H9 (cell line): Measurements from ENCODE around the gene STX8. TPM values are rescaled to one million over a fixed set of nuclear protein-coding genes. Genes with fewer than 3 reads are reported as not detected.

Experiments used
- DNase-seq: peaks from one replicate; pipeline ENCODE4 v3.0.0-alpha.2; 2017
- H2AFZ ChIP-seq: one replicate; pipeline ENCODE4 v1.6.1; 2013; ENCODE audit warnings: mild to moderate bottlenecking, low read length, control low read depth, moderate library complexity
- H2AK5ac ChIP-seq: 2 replicates; pipeline ENCODE4 v1.6.1; 2013; ENCODE audit warnings: low read length, control low read depth, mixed read lengths; ENCODE audit not compliant: insufficient read length
- H2BK120ac ChIP-seq: one replicate; pipeline ENCODE4 v1.6.1; 2013; ENCODE audit warnings: low read depth, mild to moderate bottlenecking, low read length, control low read depth, inconsistent platforms; ENCODE audit not compliant: poor library complexity, severe bottlenecking
- H2BK12ac ChIP-seq: 2 replicates; pipeline ENCODE4 v1.6.1; 2013; ENCODE audit warnings: low read length, control low read depth, mixed read lengths, low read depth; ENCODE audit not compliant: insufficient read length
- H2BK15ac ChIP-seq: 2 replicates; pipeline ENCODE4 v1.6.1; 2013; ENCODE audit warnings: low read depth, low read length, control low read depth
- H2BK20ac ChIP-seq: one replicate; pipeline ENCODE4 v1.6.1; 2013; ENCODE audit warnings: low read depth, mild to moderate bottlenecking, low read length, control low read depth, inconsistent platforms; ENCODE audit not compliant: poor library complexity, severe bottlenecking
- H2BK5ac ChIP-seq: 2 replicates; pipeline ENCODE4 v1.6.1; 2013; ENCODE audit warnings: low read length, control low read depth, mixed read lengths; ENCODE audit not compliant: insufficient read length
- H3K14ac ChIP-seq: 2 replicates; pipeline ENCODE4 v1.6.1; 2013; ENCODE audit warnings: low read length, control low read depth; ENCODE audit not compliant: insufficient read depth
- H3K18ac ChIP-seq: 2 replicates; pipeline ENCODE4 v1.6.1; 2013; ENCODE audit warnings: low read depth, mild to moderate bottlenecking, mixed read lengths, low read length, control low read depth; ENCODE audit not compliant: insufficient read length
- H3K23ac ChIP-seq: 2 replicates; pipeline ENCODE4 v1.6.1; 2013; ENCODE audit warnings: low read length, control low read depth, mixed read lengths, low read depth; ENCODE audit not compliant: insufficient read length
- H3K23me2 ChIP-seq: 2 replicates; pipeline ENCODE4 v1.6.1; 2013; ENCODE audit warnings: low read depth, mild to moderate bottlenecking, mixed read lengths, low read length, control low read depth; ENCODE audit not compliant: insufficient read length, poor library complexity, severe bottlenecking
- H3K27ac ChIP-seq: 2 replicates; pipeline ENCODE4 v1.5.1; 2013; ENCODE audit warnings: low read length, control low read depth, mixed read lengths, low read depth; ENCODE audit not compliant: insufficient read length
- H3K27me3 ChIP-seq: 2 replicates; pipeline ENCODE4 v1.6.1; 2013; ENCODE audit warnings: low read length, control low read depth, inconsistent platforms; ENCODE audit not compliant: insufficient read depth
- H3K4ac ChIP-seq: 2 replicates; pipeline ENCODE4 v1.6.1; 2013; ENCODE audit warnings: low read depth, mild to moderate bottlenecking, control low read depth, inconsistent platforms, low read length, moderate library complexity
- H3K4me1 ChIP-seq: 2 replicates; pipeline ENCODE4 v1.6.1; 2013; ENCODE audit warnings: low read length, control low read depth, inconsistent platforms; ENCODE audit not compliant: insufficient read depth
- H3K4me2 ChIP-seq: 2 replicates; pipeline ENCODE4 v1.6.1; 2013; ENCODE audit warnings: low read length, control low read depth, mixed read lengths; ENCODE audit not compliant: insufficient read length, insufficient read depth
- H3K56ac ChIP-seq: 2 replicates; pipeline ENCODE4 v1.6.1; 2013; ENCODE audit warnings: low read depth, mild to moderate bottlenecking, mixed read lengths, low read length, control low read depth; ENCODE audit not compliant: insufficient read length
- H3K79me1 ChIP-seq: 2 replicates; pipeline ENCODE4 v1.6.1; 2013; ENCODE audit warnings: low read depth, mild to moderate bottlenecking, moderate library complexity, low read length, control low read depth, inconsistent platforms; ENCODE audit not compliant: insufficient read depth, poor library complexity, severe bottlenecking
- H3K79me2 ChIP-seq: 2 replicates; pipeline ENCODE4 v1.6.1; 2013; ENCODE audit warnings: low read length, control low read depth, inconsistent platforms; ENCODE audit not compliant: insufficient read depth
- H3K9ac ChIP-seq: 2 replicates; pipeline ENCODE4 v1.6.1; 2013; ENCODE audit warnings: low read length, control low read depth, mixed read lengths; ENCODE audit not compliant: insufficient read length; ENCODE audit errors: extremely low read depth
- H3K9me3 ChIP-seq: one replicate; pipeline ENCODE4 v1.6.1; 2013; ENCODE audit warnings: low read depth, low read length, inconsistent platforms; ENCODE audit not compliant: control insufficient read depth
- H3T11ph ChIP-seq: one replicate; pipeline ENCODE4 v1.6.1; 2013; ENCODE audit warnings: mild to moderate bottlenecking, low read length, control low read depth, inconsistent platforms
- H4K20me1 ChIP-seq: one replicate; pipeline ENCODE4 v1.6.1; 2013; ENCODE audit not compliant: control insufficient read depth, insufficient read length, insufficient read depth
- H4K5ac ChIP-seq: 2 replicates; pipeline ENCODE4 v1.6.1; 2013; ENCODE audit warnings: low read depth, mild to moderate bottlenecking, mixed read lengths, low read length, control low read depth; ENCODE audit not compliant: insufficient read length
- H4K8ac ChIP-seq: replicated peaks from 2 replicates; pipeline ENCODE4 v1.6.1; 2013; ENCODE audit warnings: low read length, control low read depth, mixed read lengths, low read depth; ENCODE audit not compliant: insufficient read length
- H4K91ac ChIP-seq: 2 replicates; pipeline ENCODE4 v1.6.1; 2013; ENCODE audit warnings: low read depth, mild to moderate bottlenecking, moderate library complexity, mixed read lengths, low read length, control low read depth; ENCODE audit not compliant: insufficient read length
- H3K27ac Mint-ChIP-seq, 3 experiments: 2 replicates in 2 of 3; 3 replicates in 1 of 3; pipeline ENCODE4 v1.8.0; 2020 to 2021; ENCODE audit warnings: mixed read lengths in 3 of 3, mild to moderate bottlenecking in 1 of 3, moderate library complexity in 1 of 3
- H3K27me3 Mint-ChIP-seq: 2 replicates; pipeline ENCODE4 v1.8.0; 2021; ENCODE audit warnings: low read depth, mild to moderate bottlenecking, moderate library complexity, mixed read lengths
- H3K36me3 Mint-ChIP-seq, 3 experiments: 2 replicates in 2 of 3; 3 replicates in 1 of 3; pipeline ENCODE4 v1.8.0; 2020 to 2021; ENCODE audit warnings: low read depth in 3 of 3, mixed read lengths in 3 of 3; ENCODE audit not compliant: insufficient read depth in 1 of 3
- H3K4me1 Mint-ChIP-seq, 2 experiments: 2 replicates each; pipeline ENCODE4 v1.8.0; 2020; ENCODE audit warnings: mixed read lengths in 2 of 2
- H3K4me3 Mint-ChIP-seq, 2 experiments: 2 replicates in 1 of 2; 3 replicates in 1 of 2; pipeline ENCODE4 v1.8.0; 2020 to 2021; ENCODE audit warnings: mild to moderate bottlenecking in 2 of 2, mixed read lengths in 2 of 2, moderate library complexity in 1 of 2
- H3K9me3 Mint-ChIP-seq, 2 experiments: 2 replicates in 1 of 2; 3 replicates in 1 of 2; pipeline ENCODE4 v1.8.0; 2020; ENCODE audit warnings: mild to moderate bottlenecking in 2 of 2, mixed read lengths in 2 of 2, moderate library complexity in 1 of 2
- WGBS: extraction: QIAGEN DNeasy Blood & Tissue Kit; methylation state at CpG from one replicate; pipeline ENCODE4 v1.1.7; 2013; ENCODE audit warnings: missing lambda C conversion rate, low lambda C conversion rate, mixed read lengths; ENCODE audit not compliant: insufficient read length; ENCODE audit errors: extremely low coverage; 5-methylcytosine and 5-hydroxymethylcytosine counted together
- total RNA-seq: library from RNA; stranded (reverse); gene quantifications from 2 replicates; pipeline ENCODE4 v1.2.1, GENCODE V29; 2021
- TF ChIP-seq, protein P1 (sequence below): fragments of 200-600 bp; sonication (generic); conservative IDR thresholded peaks from 3 replicates; pipeline ENCODE4 v1.8.0; 2021; ENCODE audit warnings: antibody characterized with exemption, mild to moderate bottlenecking

Gene STX8
- total RNA-seq, 1 experiment from 2014 or later = 55.1 TPM

DNA sequence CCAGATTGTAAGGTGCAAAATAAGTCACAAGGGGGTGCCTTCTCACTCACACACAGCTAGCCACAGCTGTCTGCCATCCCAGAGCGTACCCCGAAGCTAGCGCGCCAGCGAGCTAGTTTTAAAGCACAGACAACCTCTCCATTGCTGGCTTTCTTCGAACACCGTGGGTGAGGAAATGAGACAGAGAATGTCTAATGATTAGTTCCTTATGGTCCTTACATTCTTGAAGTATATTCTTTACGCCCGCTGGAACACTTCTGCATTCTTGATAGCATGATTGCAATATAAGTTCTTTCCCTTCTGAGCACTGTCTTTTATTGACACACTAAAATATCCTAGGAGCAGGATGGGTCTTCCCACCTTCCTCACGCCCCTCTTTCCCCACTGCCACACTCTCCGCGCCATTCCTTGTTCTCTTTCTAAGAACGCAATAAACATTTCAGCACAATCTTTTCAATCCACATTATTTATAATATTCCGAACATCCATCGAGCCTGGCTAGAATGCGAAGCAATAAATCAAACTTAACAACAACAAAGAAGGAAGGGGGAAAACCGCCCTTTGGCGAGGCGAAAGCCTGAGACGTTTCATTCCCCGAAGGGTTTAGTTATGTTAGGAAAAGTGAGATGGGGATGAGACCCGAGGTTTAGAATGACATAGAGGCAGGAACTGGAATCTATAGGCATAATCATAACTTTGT is 303.0 kb downstream of the STX8 start:
- no peaks in the 10 kb centered on the region; the same call in 1 of the 2 replicates for H3K27me3 Mint-ChIP-seq
- Histone ChIP-seq H4K5ac (no peak overlapping the region), H3K4ac (no peak overlapping the region), H3K4me2 (no peak overlapping the region), H3K23ac (no peak overlapping the region), H3K9ac (no peak overlapping the region), H3K79me1 (no peaks in the 10 kb centered on the region), H3K4me1 (no peaks in the 10 kb centered on the region), H3K9me3 (no peaks in the 10 kb centered on the region), H3K56ac (no peak overlapping the region), H3K27ac (no peak overlapping the region), H2AK5ac (no peak overlapping the region), H2BK15ac (no peak overlapping the region), H2AFZ (no peak overlapping the region), H4K8ac (no peak overlapping the region), H3K23me2 (no peaks in the 10 kb centered on the region), H3K18ac (no peak overlapping the region), H3K27me3 (no peaks in the 10 kb centered on the region), H3K79me2 (no peaks in the 10 kb centered on the region), H2BK20ac (no peak overlapping the region), H4K91ac (no peak overlapping the region), H2BK12ac (no peak overlapping the region), H2BK5ac (no peak overlapping the region), H4K20me1 (no peaks in the 10 kb centered on the region), H2BK120ac (no peak overlapping the region), H3K14ac (no peak overlapping the region), H3T11ph (no peak overlapping the region)
- H3K9me3 Mint-ChIP-seq = no peaks in the 10 kb centered on the region
- peaks cover 10 to 15% of the 10 kb centered on the region in 2 experiments for H3K4me1 Mint-ChIP-seq
- no peak for DNase-seq
- no peaks in the 10 kb centered on the region for H3K36me3 Mint-ChIP-seq
- no peak overlapping the region for H3K4me3 Mint-ChIP-seq
- TF ChIP-seq, protein P1, sequence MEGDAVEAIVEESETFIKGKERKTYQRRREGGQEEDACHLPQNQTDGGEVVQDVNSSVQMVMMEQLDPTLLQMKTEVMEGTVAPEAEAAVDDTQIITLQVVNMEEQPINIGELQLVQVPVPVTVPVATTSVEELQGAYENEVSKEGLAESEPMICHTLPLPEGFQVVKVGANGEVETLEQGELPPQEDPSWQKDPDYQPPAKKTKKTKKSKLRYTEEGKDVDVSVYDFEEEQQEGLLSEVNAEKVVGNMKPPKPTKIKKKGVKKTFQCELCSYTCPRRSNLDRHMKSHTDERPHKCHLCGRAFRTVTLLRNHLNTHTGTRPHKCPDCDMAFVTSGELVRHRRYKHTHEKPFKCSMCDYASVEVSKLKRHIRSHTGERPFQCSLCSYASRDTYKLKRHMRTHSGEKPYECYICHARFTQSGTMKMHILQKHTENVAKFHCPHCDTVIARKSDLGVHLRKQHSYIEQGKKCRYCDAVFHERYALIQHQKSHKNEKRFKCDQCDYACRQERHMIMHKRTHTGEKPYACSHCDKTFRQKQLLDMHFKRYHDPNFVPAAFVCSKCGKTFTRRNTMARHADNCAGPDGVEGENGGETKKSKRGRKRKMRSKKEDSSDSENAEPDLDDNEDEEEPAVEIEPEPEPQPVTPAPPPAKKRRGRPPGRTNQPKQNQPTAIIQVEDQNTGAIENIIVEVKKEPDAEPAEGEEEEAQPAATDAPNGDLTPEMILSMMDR = no peak; the same call in 2 of the 3 replicates
- no peak overlapping the region; a peak in 1 of 7 replicates for H3K27ac Mint-ChIP-seq
- 100% methylated on average over 3 of the region's 22 CpGs for WGBS
